Measurements from ENCODE around the gene PCSK6. TPM values are rescaled to one million over a fixed set of nuclear protein-coding genes. Genes with fewer than 3 reads are reported as not detected.

The PCSK6 gene
- polyA plus RNA-seq, 1 donor from 2014 or later, result 1.1 TPM

DNA sequence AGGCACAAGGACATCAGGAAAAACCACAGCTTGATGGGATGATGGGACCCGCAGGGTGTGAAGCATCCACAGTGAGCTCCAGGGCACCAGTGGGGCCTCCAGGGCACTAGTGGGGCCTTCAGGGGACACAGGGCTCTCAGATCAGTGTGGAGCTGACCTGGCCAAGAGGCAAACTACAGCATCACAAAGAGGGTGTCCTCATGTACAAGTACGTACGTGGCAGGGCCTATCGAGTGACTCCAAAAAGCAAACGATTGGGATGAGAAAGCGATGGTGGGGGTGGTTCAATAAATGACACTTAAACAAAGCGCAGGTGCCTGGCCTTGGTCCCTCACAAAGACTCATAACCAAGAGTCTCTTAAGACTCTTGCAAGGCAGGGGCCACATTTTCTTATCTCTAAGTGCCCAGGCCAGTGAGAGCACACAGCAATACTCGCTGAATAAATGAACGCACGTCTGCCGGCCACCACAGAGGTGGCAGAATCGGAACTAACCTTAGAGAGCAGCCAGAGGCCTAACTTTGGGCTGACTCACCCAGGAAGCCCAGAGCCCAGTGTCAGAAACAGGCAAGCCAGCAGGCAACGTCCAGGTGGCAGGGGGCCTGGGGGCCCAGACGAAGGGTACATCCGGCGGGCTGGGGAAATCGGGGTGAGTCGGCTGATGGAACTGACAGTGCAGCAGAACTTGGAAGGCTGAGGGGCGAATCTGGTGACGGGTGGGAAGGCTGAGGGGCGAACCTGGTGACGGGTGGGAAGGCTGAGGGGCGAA is 8.7 kb downstream of the PCSK6 start:
- H3K27ac ChIP-seq (ENCODE audit: low read length), result no peak overlapping the region
- TF ChIP-seq SMC3 (conservative IDR thresholded peaks at IDR 0.05; ENCODE audit: poor library complexity) (no peak), REST (IDR thresholded peaks at IDR 0.05; ENCODE audit: borderline replicate concordance) (no peak), MXI1 (conservative IDR thresholded peaks at IDR 0.05; ENCODE audit: poor library complexity, severe bottlenecking) (no peak), EZH2 (IDR thresholded peaks at IDR 0.05; ENCODE audit: borderline replicate concordance, insufficient read depth, low read length, poor library complexity, severe bottlenecking) (no peak), TAF1 (IDR thresholded peaks at IDR 0.05; ENCODE audit: low read depth) (no peak), RAD21 (conservative IDR thresholded peaks at IDR 0.05) (no peak), POLR2AphosphoS5 (IDR thresholded peaks at IDR 0.05) (no peak), EP300 (conservative IDR thresholded peaks at IDR 0.05; ENCODE audit: poor library complexity, severe bottlenecking) (no peak), CTCF (IDR thresholded peaks at IDR 0.05; ENCODE audit: poor library complexity, severe bottlenecking) (no peak)
- H3K4me2 ChIP-seq (ENCODE audit: low read length), result no peak overlapping the region

DNA sequence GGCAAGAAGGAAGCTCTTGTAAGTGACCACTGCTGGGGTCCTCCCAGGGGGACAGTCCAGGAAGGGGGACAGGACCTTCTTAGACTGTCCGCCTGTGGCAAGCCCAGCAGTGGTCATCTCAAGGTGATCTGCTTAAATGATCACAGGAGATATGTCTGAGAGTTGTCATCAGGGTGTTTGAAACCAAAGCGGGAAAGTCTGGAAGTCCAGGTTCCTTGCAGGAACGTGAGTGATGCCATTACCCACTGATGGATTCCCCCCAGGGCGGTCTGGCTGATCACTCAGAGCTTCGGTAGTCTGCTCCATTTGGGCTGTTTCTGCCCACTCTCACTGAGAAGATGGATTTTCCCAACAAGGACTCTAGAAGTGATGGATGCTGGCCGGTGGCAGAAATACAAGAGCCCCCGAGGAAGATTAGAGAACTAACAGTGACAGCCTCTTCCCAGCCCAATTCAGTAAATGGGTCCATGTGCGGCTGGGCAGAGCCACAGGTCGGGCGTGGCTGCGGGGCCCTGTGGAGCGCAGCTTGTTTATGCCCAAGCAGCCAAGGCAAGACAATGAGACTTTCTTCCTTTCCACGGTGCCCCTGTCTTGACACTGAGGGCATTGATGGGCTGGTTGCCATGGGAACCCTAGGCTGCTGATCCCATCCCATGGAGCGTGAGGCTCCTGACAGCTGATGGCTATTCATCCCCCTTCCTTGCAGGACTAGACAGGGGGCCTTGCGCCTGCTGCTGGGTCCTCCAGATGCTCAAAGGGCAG is 9.5 kb downstream of the PCSK6 start:
- Histone ChIP-seq H3K27ac (ENCODE audit: low read length) (no peak overlapping the region), H3K9ac (ENCODE audit: low read length) (no peak overlapping the region), H3K4me2 (ENCODE audit: low read length) (no peak overlapping the region), H3K9me2 (ENCODE audit: insufficient read depth, low read length) (no peaks in the 10 kb centered on the region), H3K27me3 (ENCODE audit: insufficient read depth, low read depth, low read length) (no peaks in the 10 kb centered on the region), H3K79me2 (replicated peaks; ENCODE audit: insufficient read depth, low read length) (no peaks in the 10 kb centered on the region), H3K9me3 (ENCODE audit: low read length) (no peaks in the 10 kb centered on the region), H3K4me3 (ENCODE audit: low read length) (peak overlapping the region; percentile 41), H2AFZ (ENCODE audit: low read depth, low read length) (no peak overlapping the region), H3K36me3 (ENCODE audit: insufficient read depth, low read length) (no peaks in the 10 kb centered on the region), H3F3A (ENCODE audit: insufficient read depth, low read length, poor library complexity, severe bottlenecking) (no peaks in the 10 kb centered on the region), H4K20me1 (ENCODE audit: insufficient read depth) (no peaks in the 10 kb centered on the region)
- TF ChIP-seq MXI1 (conservative IDR thresholded peaks at IDR 0.05; ENCODE audit: poor library complexity, severe bottlenecking) (no peak), SMC3 (conservative IDR thresholded peaks at IDR 0.05; ENCODE audit: poor library complexity) (no peak), CTCF (IDR thresholded peaks at IDR 0.05; ENCODE audit: poor library complexity, severe bottlenecking) (no peak), EP300 (conservative IDR thresholded peaks at IDR 0.05; ENCODE audit: poor library complexity, severe bottlenecking) (peak; percentile 40), POLR2AphosphoS5 (IDR thresholded peaks at IDR 0.05) (peak; percentile 25), REST (IDR thresholded peaks at IDR 0.05; ENCODE audit: borderline replicate concordance) (no peak), TAF1 (IDR thresholded peaks at IDR 0.05; ENCODE audit: low read depth) (no peak)

More for the DNA sequence above, 8.7 kb downstream of the PCSK6 start:
- Histone ChIP-seq H3K4me3 (ENCODE audit: low read length) (peak overlapping the region; percentile 41), H3K9me2 (ENCODE audit: insufficient read depth, low read length) (no peaks in the 10 kb centered on the region), H3K27me3 (ENCODE audit: insufficient read depth, low read depth, low read length) (no peaks in the 10 kb centered on the region), H3F3A (ENCODE audit: insufficient read depth, low read length, poor library complexity, severe bottlenecking) (no peaks in the 10 kb centered on the region), H4K20me1 (ENCODE audit: insufficient read depth) (no peaks in the 10 kb centered on the region), H3K9ac (ENCODE audit: low read length) (no peak overlapping the region), H3K36me3 (ENCODE audit: insufficient read depth, low read length) (no peaks in the 10 kb centered on the region), H2AFZ (ENCODE audit: low read depth, low read length) (no peak overlapping the region), H3K9me3 (ENCODE audit: low read length) (no peaks in the 10 kb centered on the region), H3K79me2 (replicated peaks; ENCODE audit: insufficient read depth, low read length) (no peaks in the 10 kb centered on the region)

All from neural cell (in vitro differentiated cells).